MM.1S (cell line): Measurements from ENCODE around the gene AUTS2.

Experiments used
- DNase-seq: peaks from one replicate; pipeline ENCODE4 v3.0.0-alpha.2; 2015
- H2AFZ ChIP-seq: fragments of 300-600 bp; sonication (generic); 2 replicates; pipeline ENCODE4 v1.6.0; 2016; ENCODE audit warnings: antibody characterized with exemption, low read length
- H3F3A ChIP-seq: fragments of 300-600 bp; sonication (generic); 2 replicates; pipeline ENCODE4 v1.6.1; 2016; ENCODE audit warnings: mild to moderate bottlenecking, antibody characterized with exemption, low read length, moderate library complexity, mixed read lengths; ENCODE audit not compliant: insufficient read depth
- H3K27ac ChIP-seq: fragments of 300-600 bp; sonication (generic); 2 replicates; pipeline ENCODE4 v1.5.1; 2016; ENCODE audit warnings: mild to moderate bottlenecking, low read length
- H3K27me3 ChIP-seq: fragments of 300-600 bp; sonication (generic); replicated peaks from 2 replicates; pipeline ENCODE4 v1.6.0; 2016; ENCODE audit warnings: low read length; ENCODE audit not compliant: insufficient read depth
- H3K36me3 ChIP-seq: fragments of 300-600 bp; sonication (generic); replicated peaks from 2 replicates; pipeline ENCODE4 v1.6.1; 2016; ENCODE audit warnings: mild to moderate bottlenecking, low read length, mixed read lengths; ENCODE audit not compliant: insufficient read depth
- H3K4me1 ChIP-seq: fragments of 300-600 bp; sonication (generic); 2 replicates; pipeline ENCODE4 v1.6.1; 2016; ENCODE audit warnings: low read length, mixed read lengths
- H3K4me2 ChIP-seq: fragments of 300-600 bp; sonication (generic); 2 replicates; pipeline ENCODE4 v1.6.0; 2016; ENCODE audit warnings: low read depth, low read length
- H3K4me3 ChIP-seq: fragments of 300-600 bp; sonication (generic); 2 replicates; pipeline ENCODE4 v1.5.1; 2016; ENCODE audit warnings: low read length, mixed read lengths
- H3K79me2 ChIP-seq: fragments of 300-600 bp; sonication (generic); 2 replicates; pipeline ENCODE4 v1.6.1; 2016; ENCODE audit warnings: mixed run types, low read length, mixed read lengths
- H3K9ac ChIP-seq: fragments of 300-600 bp; sonication (generic); 2 replicates; pipeline ENCODE4 v1.6.1; 2016; ENCODE audit warnings: low read length, mixed read lengths
- H3K9me2 ChIP-seq: fragments of 300-600 bp; sonication (generic); replicated peaks from 2 replicates; pipeline ENCODE4 v1.6.1; 2016; ENCODE audit warnings: mild to moderate bottlenecking, low read length, mixed read lengths; ENCODE audit not compliant: insufficient read depth
- H3K9me3 ChIP-seq: fragments of 300-600 bp; sonication (generic); replicated peaks from 2 replicates; pipeline ENCODE4 v1.6.1; 2016; ENCODE audit warnings: mild to moderate bottlenecking, low read length, mixed read lengths; ENCODE audit not compliant: insufficient read depth
- H4K20me1 ChIP-seq: fragments of 300-600 bp; sonication (generic); 2 replicates; pipeline ENCODE4 v1.6.1; 2016; ENCODE audit warnings: mild to moderate bottlenecking, low read length, moderate library complexity, mixed read lengths; ENCODE audit not compliant: insufficient read depth
- CTCF ChIP-seq: fragments of 300-600 bp; sonication (generic); IDR thresholded peaks from 2 replicates; pipeline ENCODE4 v1.5.1; 2016; ENCODE audit warnings: antibody characterized with exemption, low read length, mixed read lengths
- EZH2 ChIP-seq: fragments of 300-600 bp; sonication (generic); optimal IDR thresholded peaks from 2 replicates; pipeline ENCODE3; 2017; ENCODE audit warnings: low read depth, mild to moderate bottlenecking, antibody characterized with exemption, low read length, mixed read lengths
- EZH2phosphoT487 ChIP-seq: fragments of 300-600 bp; sonication (generic); IDR thresholded peaks from 2 replicates; pipeline ENCODE4 v1.6.1; 2018; ENCODE audit warnings: antibody characterized with exemption, low read length

The AUTS2 gene

GRCh38 chr7:70836279-70836678 is 1238.0 kb downstream of the AUTS2 start:
- H3K4me2 ChIP-seq = no peak overlapping the region

GRCh38 chr7:70836946-70837345 is 1238.7 kb downstream of the AUTS2 start:
- TF ChIP-seq CTCF (no peak), EZH2phosphoT487 (no peak), EZH2 (no peak)
- no peaks in the 10 kb centered on the region for H3K9me2 ChIP-seq
- no peaks in the 10 kb centered on the region for H3K36me3 ChIP-seq
- no peak overlapping the region for H3K4me2 ChIP-seq
- H2AFZ ChIP-seq = no peak overlapping the region
- no peaks in the 10 kb centered on the region for H3F3A ChIP-seq
- H3K4me3 ChIP-seq = no peak overlapping the region
- no peaks in the 10 kb centered on the region for H3K4me1 ChIP-seq
- H3K27ac ChIP-seq = no peak overlapping the region
- no peaks in the 10 kb centered on the region for H3K79me2 ChIP-seq
- H3K9ac ChIP-seq = no peak overlapping the region
- no peaks in the 10 kb centered on the region for H3K9me3 ChIP-seq
- no peaks in the 10 kb centered on the region for H3K27me3 ChIP-seq
- DNase-seq = no peak
- H4K20me1 ChIP-seq = no peaks in the 10 kb centered on the region

More at GRCh38 chr7:70836279-70836678, 1238.0 kb downstream of the AUTS2 start:
- no peaks in the 10 kb centered on the region for H4K20me1 ChIP-seq
- H3K9me3 ChIP-seq = no peaks in the 10 kb centered on the region
- no peak overlapping the region for H3K27ac ChIP-seq
- no peak overlapping the region for H2AFZ ChIP-seq
- TF ChIP-seq EZH2 (no peak), EZH2phosphoT487 (no peak), CTCF (no peak)
- no peak for DNase-seq
- H3K36me3 ChIP-seq = no peaks in the 10 kb centered on the region
- H3K27me3 ChIP-seq = no peaks in the 10 kb centered on the region
- no peaks in the 10 kb centered on the region for H3F3A ChIP-seq
- no peak overlapping the region for H3K4me3 ChIP-seq
- no peaks in the 10 kb centered on the region for H3K4me1 ChIP-seq
- no peaks in the 10 kb centered on the region for H3K79me2 ChIP-seq
- H3K9ac ChIP-seq = no peak overlapping the region
- no peaks in the 10 kb centered on the region for H3K9me2 ChIP-seq

GRCh38 chr7:70837589-70837988 is 1239.3 kb downstream of the AUTS2 start:
- H3K27me3 ChIP-seq = no peaks in the 10 kb centered on the region
- H3K36me3 ChIP-seq = no peaks in the 10 kb centered on the region
- H3K9ac ChIP-seq = no peak overlapping the region
- no peak overlapping the region for H2AFZ ChIP-seq
- no peak for DNase-seq
- no peaks in the 10 kb centered on the region for H3K4me1 ChIP-seq
- no peaks in the 10 kb centered on the region for H3K9me2 ChIP-seq
- H3F3A ChIP-seq = no peaks in the 10 kb centered on the region
- no peaks in the 10 kb centered on the region for H4K20me1 ChIP-seq
- H3K4me2 ChIP-seq = no peak overlapping the region
- H3K27ac ChIP-seq = no peak overlapping the region
- TF ChIP-seq EZH2 = no peak
- TF ChIP-seq EZH2phosphoT487 = no peak
- no peak for TF ChIP-seq CTCF
- no peaks in the 10 kb centered on the region for H3K79me2 ChIP-seq
- H3K4me3 ChIP-seq = no peak overlapping the region
- H3K9me3 ChIP-seq = no peaks in the 10 kb centered on the region
